GM12878 (cell line): ENCODE data around the gene RAC2. TPM values are rescaled to one million over a fixed set of nuclear protein-coding genes. Genes with fewer than 3 reads are reported as not detected.

Source experiments
- EP300 ChIP-seq, 2 experiments: fragments of 150-350 bp in 1 of 2; IDR thresholded peaks; 2 replicates each; pipeline ENCODE4 v1.6.1; 2011 to 2012; ENCODE audit warnings: low read depth in 2 of 2, low read length in 2 of 2, borderline replicate concordance in 1 of 2, improper control_type of control experiment in 1 of 2, inconsistent platforms in 1 of 2; ENCODE audit not compliant: control insufficient read depth in 1 of 2
- FOXM1 ChIP-seq: IDR thresholded peaks from 2 replicates; pipeline ENCODE4 v1.6.1; 2012; ENCODE audit warnings: low read depth, mild to moderate bottlenecking, inconsistent platforms, low read length, moderate library complexity
- GATAD2B ChIP-seq: fragments of 450-650 bp; conservative IDR thresholded peaks from 2 replicates; pipeline ENCODE4 v1.6.1; 2017; ENCODE audit warnings: low read depth, mild to moderate bottlenecking, moderate library complexity
- MEF2A ChIP-seq: IDR thresholded peaks from 2 replicates; pipeline ENCODE4 v1.6.1; 2011; ENCODE audit warnings: low read depth, mild to moderate bottlenecking, low read length, moderate library complexity; ENCODE audit not compliant: insufficient read depth
- MEF2B ChIP-seq: fragments of 450-650 bp; IDR thresholded peaks from 2 replicates; pipeline ENCODE4 v1.6.1; 2018; ENCODE audit warnings: mild to moderate bottlenecking, moderate library complexity; ENCODE audit not compliant: partially characterized antibody, poor library complexity, severe bottlenecking
- RB1 ChIP-seq: fragments of 450-650 bp; formaldehyde crosslinking; IDR thresholded peaks from 2 replicates; pipeline ENCODE4 v1.6.1; 2017; ENCODE audit warnings: mild to moderate bottlenecking, borderline replicate concordance
- RELA ChIP-seq: fragments of 450-650 bp; IDR thresholded peaks from 2 replicates; pipeline ENCODE4 v1.8.0; 2014; ENCODE audit warnings: borderline replicate concordance; ENCODE audit not compliant: partially characterized antibody
- SMAD1 ChIP-seq: fragments of 450-650 bp; IDR thresholded peaks from 2 replicates; pipeline ENCODE4 v1.6.1; 2018; ENCODE audit warnings: mild to moderate bottlenecking, low read depth; ENCODE audit not compliant: partially characterized antibody
- SMC3 ChIP-seq: IDR thresholded peaks from 2 replicates; pipeline ENCODE4 v1.6.1; 2011; ENCODE audit warnings: low read length, improper control_type of control experiment, borderline replicate concordance
- YY1 ChIP-seq: IDR thresholded peaks from 2 replicates; pipeline ENCODE4 v1.6.1; 2011; ENCODE audit warnings: low read depth, mild to moderate bottlenecking, low read length
- ZNF24 ChIP-seq: fragments of 450-650 bp; IDR thresholded peaks from 2 replicates; pipeline ENCODE4 v1.6.1; 2017; ENCODE audit warnings: antibody characterized with exemption, mild to moderate bottlenecking
- polyA plus RNA-seq, 11 experiments: library from polyadenylated mRNA; depleted of rRNA in 4 of 11; unstranded in 6 of 11; stranded (reverse) in 5 of 11; fragments of >200 nt; fragmentation: Nextera tagmentation in 4 of 11; fragmentation: Illumina TruSeq in 1 of 11; extraction: Ambion mirVana in 4 of 11; extraction: Trizol in 1 of 11; gene quantifications; 1 replicate in 1 of 11; 2 replicates in 10 of 11; pipeline versions ENCODE4 v1.2.1 to v1.2.3, GENCODE V29; 2011 to 2016; ENCODE audit warnings: inconsistent platforms in 2 of 11, missing spikeins in 2 of 11, low read depth in 1 of 11
- total RNA-seq, 4 experiments: library from RNA; depleted of rRNA in 3 of 4; stranded (reverse); fragments of >200 nt in 3 of 4; fragmentation: Illumina TruSeq in 1 of 4; extraction: Trizol in 1 of 4; gene quantifications; 2 replicates each; pipeline versions ENCODE4 v1.2.1 to v1.2.3, GENCODE V29; 2013 to 2021
- TF ChIP-seq, protein P1 (sequence below): fragments of 450-650 bp; IDR thresholded peaks from 2 replicates; pipeline ENCODE4 v1.6.1; 2018; ENCODE audit warnings: mild to moderate bottlenecking, low read depth, moderate library complexity; ENCODE audit not compliant: partially characterized antibody
- TF ChIP-seq, protein P2 (sequence below): fragments of 450-650 bp; IDR thresholded peaks from 2 replicates; pipeline ENCODE4 v1.6.1; 2017; ENCODE audit warnings: mild to moderate bottlenecking
- TF ChIP-seq, protein P3 (sequence below): fragments of 450-650 bp; IDR thresholded peaks from 2 replicates; pipeline ENCODE4 v1.6.1; 2017; ENCODE audit warnings: low read depth, mild to moderate bottlenecking, moderate library complexity
- TF ChIP-seq, protein P4 (sequence below): fragments of 450-650 bp; IDR thresholded peaks from 2 replicates; pipeline ENCODE4 v1.6.1; 2017; ENCODE audit warnings: borderline replicate concordance
- TF ChIP-seq, protein P5 (sequence below): IDR thresholded peaks from 2 replicates; pipeline ENCODE4 v1.6.1; 2012; ENCODE audit warnings: low read depth, low read length, improper control_type of control experiment

RAC2 gene
- total and polyA plus RNA-seq, 10 of the 15 experiments (the other 5 are each of a cell fraction or from before 2014, with no cell fraction given): 102 to 386 (median 304) TPM

DNA sequence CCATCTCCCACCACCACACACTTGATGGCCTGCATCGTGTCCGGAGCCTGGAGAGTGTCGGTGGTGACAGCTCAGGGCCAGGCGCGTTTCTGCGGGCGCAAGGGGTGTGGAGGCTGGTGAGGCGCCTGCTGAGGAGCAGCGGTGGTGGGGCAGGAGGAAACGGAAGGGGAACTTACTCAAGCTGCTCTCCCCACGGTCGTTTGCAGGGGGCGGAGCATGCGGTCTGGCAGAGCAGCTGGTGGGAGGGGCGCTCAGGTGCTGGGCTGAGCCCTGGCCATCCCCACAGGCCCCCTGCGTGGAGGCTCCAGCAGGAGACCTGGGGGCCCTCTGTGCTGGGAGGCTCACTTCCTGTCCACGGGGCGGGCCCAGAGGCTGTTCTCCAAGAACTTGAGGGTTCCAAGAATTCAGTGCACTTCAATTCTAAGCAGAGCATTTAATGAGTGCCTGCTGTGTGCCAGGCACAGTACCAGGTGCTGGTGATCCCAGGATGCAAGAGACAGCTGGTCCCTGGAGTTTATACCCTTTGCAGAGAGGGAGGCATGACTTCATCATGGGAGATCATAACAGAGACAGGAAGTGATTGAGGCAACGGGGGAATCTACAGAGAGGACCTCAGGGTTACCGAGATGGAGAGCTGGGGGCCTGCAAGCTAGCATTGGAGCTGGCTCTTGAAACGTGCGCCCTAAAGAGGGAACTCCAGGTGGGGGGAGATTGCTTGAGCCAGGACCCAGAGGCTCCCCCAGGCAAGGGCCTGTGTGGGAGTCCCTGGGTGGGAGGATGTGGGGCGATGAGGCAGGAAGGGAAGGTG is at the start of gene RAC2 (continued):
- TF ChIP-seq GATAD2B (peak; percentile 83), MEF2A (0 out of 2 replicates have a peak, but pooled peaks have one; percentile 6), MEF2B (peak; percentile 58), SMAD1 (no peak), ZNF24 (no peak), EP300 (IDR thresholded peaks at IDR 0.05; ENCODE audit: borderline replicate concordance in 1 of 2, control insufficient read depth in 1 of 2, low read depth in 2 of 2, low read length in 2 of 2) (0 out of 4 replicates have a peak, but pooled peaks of 1 of the 2 experiments have one; percentile 37), YY1 (no peak; the same call in 1 of the 2 replicates), RELA (no peak), RB1 (peak; percentile 41; the same call in 1 of the 2 replicates), FOXM1 (no peak), SMC3 (no peak)
- TF ChIP-seq, protein P1, sequence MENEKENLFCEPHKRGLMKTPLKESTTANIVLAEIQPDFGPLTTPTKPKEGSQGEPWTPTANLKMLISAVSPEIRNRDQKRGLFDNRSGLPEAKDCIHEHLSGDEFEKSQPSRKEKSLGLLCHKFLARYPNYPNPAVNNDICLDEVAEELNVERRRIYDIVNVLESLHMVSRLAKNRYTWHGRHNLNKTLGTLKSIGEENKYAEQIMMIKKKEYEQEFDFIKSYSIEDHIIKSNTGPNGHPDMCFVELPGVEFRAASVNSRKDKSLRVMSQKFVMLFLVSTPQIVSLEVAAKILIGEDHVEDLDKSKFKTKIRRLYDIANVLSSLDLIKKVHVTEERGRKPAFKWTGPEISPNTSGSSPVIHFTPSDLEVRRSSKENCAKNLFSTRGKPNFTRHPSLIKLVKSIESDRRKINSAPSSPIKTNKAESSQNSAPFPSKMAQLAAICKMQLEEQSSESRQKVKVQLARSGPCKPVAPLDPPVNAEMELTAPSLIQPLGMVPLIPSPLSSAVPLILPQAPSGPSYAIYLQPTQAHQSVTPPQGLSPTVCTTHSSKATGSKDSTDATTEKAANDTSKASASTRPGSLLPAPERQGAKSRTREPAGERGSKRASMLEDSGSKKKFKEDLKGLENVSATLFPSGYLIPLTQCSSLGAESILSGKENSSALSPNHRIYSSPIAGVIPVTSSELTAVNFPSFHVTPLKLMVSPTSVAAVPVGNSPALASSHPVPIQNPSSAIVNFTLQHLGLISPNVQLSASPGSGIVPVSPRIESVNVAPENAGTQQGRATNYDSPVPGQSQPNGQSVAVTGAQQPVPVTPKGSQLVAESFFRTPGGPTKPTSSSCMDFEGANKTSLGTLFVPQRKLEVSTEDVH: no peak
- TF ChIP-seq, protein P2, sequence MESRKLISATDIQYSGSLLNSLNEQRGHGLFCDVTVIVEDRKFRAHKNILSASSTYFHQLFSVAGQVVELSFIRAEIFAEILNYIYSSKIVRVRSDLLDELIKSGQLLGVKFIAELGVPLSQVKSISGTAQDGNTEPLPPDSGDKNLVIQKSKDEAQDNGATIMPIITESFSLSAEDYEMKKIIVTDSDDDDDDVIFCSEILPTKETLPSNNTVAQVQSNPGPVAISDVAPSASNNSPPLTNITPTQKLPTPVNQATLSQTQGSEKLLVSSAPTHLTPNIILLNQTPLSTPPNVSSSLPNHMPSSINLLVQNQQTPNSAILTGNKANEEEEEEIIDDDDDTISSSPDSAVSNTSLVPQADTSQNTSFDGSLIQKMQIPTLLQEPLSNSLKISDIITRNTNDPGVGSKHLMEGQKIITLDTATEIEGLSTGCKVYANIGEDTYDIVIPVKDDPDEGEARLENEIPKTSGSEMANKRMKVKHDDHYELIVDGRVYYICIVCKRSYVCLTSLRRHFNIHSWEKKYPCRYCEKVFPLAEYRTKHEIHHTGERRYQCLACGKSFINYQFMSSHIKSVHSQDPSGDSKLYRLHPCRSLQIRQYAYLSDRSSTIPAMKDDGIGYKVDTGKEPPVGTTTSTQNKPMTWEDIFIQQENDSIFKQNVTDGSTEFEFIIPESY: no peak
- TF ChIP-seq, protein P3, sequence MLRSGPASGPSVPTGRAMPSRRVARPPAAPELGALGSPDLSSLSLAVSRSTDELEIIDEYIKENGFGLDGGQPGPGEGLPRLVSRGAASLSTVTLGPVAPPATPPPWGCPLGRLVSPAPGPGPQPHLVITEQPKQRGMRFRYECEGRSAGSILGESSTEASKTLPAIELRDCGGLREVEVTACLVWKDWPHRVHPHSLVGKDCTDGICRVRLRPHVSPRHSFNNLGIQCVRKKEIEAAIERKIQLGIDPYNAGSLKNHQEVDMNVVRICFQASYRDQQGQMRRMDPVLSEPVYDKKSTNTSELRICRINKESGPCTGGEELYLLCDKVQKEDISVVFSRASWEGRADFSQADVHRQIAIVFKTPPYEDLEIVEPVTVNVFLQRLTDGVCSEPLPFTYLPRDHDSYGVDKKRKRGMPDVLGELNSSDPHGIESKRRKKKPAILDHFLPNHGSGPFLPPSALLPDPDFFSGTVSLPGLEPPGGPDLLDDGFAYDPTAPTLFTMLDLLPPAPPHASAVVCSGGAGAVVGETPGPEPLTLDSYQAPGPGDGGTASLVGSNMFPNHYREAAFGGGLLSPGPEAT: peak; percentile 80
- TF ChIP-seq, protein P4, sequence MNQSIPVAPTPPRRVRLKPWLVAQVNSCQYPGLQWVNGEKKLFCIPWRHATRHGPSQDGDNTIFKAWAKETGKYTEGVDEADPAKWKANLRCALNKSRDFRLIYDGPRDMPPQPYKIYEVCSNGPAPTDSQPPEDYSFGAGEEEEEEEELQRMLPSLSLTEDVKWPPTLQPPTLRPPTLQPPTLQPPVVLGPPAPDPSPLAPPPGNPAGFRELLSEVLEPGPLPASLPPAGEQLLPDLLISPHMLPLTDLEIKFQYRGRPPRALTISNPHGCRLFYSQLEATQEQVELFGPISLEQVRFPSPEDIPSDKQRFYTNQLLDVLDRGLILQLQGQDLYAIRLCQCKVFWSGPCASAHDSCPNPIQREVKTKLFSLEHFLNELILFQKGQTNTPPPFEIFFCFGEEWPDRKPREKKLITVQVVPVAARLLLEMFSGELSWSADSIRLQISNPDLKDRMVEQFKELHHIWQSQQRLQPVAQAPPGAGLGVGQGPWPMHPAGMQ: no peak
- TF ChIP-seq, protein P5, sequence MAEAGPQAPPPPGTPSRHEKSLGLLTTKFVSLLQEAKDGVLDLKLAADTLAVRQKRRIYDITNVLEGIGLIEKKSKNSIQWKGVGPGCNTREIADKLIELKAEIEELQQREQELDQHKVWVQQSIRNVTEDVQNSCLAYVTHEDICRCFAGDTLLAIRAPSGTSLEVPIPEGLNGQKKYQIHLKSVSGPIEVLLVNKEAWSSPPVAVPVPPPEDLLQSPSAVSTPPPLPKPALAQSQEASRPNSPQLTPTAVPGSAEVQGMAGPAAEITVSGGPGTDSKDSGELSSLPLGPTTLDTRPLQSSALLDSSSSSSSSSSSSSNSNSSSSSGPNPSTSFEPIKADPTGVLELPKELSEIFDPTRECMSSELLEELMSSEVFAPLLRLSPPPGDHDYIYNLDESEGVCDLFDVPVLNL: no peak
